Midbrain (tissue), 1 donor: Measurements from ENCODE around the gene CFD.
"Not testable (repeated sequence)": the region's sequence is repeated elsewhere in the genome, so short reads cannot be mapped to it uniquely, and the experiment has no call there.

Source experiments
- DNase-seq: peaks from one replicate; lab custom pipeline; 2025; lab: John Stamatoyannopoulos, UW

Gene CFD

GRCh38 chr19:852136-853013, 7.1 kb upstream of the CFD start, which contains the start of gene ELANE:
ELANE (plus strand) TSS chr19:852303; CDS start chr19:852329, 26 bp downstream.
- DNase-seq: no peak

GRCh38 chr19:853014-853585, 6.4 kb upstream of the CFD start:
- DNase-seq: no peak

- not testable (repeated sequence) for DNase-seq
These were observed 5.7 kb upstream of the CFD start for GRCh38 chr19:853614-854220.

- DNase-seq: no peak
These were observed 4.9 kb upstream of the CFD start for GRCh38 chr19:854549-854948.

DNA sequence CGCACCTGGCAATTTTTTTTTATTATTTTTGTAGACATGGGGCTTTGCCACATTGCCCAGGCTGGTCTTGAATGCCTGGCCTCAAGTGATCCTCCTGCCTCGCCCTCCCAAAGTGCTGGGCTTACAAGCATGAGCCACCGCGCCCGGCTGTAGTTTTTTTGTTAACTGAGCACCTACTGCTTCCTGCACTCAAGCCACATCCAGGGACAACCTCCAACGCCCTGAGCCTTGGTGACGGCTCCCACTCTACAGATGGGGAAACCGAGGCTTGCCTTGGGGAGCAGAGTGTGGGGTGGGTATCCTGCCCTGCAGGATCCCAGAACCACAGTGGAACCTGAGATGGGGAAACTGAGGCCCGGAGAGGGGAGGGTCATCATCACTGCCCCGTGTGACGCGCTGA, 4.3 kb upstream of the CFD start:
- DNase-seq: no peak

GRCh38 chr19:855566-856120, 3.8 kb upstream of the CFD start:
- no peak for DNase-seq

DNA sequence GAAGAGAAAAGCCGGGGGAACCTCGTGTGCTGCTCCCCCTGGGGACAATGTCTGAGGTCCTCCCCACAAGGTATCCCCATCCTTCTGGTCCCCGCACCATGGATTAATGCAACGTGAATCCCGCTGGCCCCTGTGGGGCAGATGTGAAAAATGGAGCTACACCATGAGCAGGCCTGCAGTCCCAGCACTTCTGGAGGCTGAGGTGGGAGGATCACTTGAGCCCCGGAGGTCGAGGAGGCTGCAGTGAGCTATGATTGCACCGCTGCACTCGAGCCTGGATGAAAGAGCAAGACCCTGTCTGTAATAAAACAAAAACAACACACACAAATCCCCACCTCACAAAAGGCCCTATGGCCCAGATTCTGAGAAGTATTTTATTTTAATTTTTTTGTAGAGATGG, 1.2 kb upstream of the CFD start:
- no peak for DNase-seq

DNA sequence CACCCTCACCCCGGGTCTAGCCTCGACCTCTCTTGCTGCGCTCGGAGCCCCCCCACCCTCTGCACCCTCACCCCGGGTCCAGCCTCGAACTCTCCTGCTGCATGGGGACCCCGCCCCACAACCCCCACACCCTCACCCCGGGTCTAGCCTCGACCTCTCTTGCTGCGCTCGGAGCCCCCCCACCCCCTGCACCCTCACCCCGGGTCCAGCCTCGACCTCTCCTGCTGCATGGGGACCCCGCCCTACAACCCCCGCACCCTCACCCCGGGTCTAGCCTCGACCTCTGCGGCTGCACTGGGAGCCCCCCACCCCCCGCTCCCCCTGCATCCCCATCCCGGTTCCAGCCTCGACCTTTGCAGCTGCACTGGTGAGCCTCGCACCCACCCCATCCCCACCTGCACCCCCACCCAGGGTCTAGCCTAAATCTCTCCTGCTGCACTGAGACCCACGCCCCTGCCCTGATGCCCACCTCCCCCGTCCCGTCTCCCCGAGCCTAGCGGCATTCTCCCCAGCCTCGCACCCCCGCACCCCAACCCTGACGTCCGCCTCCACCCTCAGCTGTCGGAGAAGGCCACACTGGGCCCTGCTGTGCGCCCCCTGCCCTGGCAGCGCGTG, 1.8 kb downstream of the CFD start:
- no peak for DNase-seq

DNA sequence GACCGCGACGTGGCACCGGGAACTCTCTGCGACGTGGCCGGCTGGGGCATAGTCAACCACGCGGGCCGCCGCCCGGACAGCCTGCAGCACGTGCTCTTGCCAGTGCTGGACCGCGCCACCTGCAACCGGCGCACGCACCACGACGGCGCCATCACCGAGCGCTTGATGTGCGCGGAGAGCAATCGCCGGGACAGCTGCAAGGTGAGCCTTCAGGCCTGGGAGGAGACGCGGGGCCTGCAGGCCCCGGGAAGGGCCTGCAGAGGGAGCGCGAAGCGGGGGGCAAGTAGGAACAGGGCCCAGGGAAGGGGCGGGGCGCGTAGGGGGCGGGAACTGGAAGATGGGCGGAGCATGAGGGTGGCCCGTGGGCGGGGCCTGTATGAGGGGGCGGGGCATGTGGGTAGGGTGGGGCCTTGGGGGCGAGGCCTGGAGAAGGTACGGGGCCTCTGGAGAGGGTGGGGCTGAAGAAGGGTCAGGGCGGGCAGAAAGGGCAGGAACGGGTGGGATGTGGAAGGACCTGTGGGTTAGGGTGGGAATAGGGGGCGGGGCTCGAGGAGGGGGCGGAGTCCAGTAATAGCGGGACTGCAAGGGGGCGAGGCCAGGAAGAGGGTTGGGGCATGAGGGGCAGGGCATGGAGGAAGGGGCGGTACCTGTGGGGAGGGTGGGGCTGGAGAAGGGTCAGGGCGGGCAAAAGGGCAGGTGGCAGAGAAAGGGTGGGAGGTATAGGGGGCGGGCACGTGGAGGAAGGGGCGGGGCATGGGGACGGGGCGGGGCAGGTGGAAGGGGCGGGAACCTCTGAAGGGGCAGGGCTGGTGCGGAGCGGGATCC, 2.5 kb downstream of the CFD start:
- no peak for DNase-seq

DNA sequence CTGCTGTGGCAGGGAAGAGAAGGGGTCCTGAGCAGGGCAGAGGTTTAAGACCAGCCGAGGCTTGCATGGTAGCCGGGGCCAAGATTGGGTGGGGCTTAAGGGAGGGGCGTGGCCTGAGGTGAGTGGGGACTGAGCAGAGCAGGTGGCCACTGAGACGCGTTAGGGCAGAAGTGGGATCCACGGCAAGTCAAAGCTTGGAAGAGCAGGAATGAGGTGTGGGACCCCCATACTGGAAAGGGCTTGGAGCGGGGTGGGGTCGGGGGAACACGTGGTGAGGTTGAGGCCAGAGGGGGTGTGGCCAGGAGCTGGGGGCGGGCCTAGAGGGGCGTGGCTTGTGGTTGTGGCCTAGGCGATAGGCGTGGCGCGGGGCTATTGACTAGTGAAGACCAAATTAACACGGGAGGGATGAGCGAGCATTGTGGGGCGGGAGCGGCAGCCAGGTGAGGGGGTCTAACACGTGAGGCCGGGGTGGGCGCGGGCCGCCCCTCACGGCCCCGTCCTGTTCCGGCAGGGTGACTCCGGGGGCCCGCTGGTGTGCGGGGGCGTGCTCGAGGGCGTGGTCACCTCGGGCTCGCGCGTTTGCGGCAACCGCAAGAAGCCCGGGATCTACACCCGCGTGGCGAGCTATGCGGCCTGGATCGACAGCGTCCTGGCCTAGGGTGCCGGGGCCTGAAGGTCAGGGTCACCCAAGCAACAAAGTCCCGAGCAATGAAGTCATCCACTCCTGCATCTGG, 3.3 kb downstream of the CFD start:
- no peak for DNase-seq

DNA sequence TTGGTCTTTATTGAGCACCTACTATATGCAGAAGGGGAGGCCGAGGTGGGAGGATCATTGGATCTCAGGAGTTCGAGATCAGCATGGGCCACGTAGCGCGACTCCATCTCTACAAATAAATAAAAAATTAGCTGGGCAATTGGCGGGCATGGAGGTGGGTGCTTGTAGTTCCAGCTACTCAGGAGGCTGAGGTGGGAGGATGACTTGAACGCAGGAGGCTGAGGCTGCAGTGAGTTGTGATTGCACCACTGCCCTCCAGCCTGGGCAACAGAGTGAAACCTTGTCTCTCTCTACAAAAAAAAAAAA, 3.8 kb downstream of the CFD start:
- no peak for DNase-seq

GRCh38 chr19:866769-867300, 7.4 kb downstream of the CFD start:
- no peak for DNase-seq

DNA sequence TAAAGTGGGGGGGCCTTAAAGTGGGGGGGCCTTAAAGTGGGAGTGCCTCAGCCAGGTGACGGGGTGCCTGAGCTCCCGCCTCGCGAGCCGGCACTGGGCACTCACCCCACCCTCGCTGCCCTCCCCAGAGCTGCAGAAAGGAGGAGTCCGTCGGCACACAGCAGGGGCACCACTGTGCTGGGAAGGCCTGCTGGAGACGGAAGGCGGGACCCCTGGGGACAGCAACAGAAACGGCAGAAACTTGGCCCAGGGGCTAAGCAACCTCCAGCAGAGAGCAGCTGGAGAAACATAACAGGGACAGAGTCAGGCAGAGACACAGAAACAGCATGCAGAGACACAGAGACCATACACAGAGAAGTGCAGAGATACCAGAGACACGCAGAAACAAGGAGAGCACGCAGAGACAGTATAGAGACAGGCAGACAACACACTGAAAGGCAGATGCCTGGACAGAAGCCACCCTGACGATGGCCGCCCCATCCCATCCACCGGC, 7.9 kb downstream of the CFD start:
- no peak for DNase-seq

DNA sequence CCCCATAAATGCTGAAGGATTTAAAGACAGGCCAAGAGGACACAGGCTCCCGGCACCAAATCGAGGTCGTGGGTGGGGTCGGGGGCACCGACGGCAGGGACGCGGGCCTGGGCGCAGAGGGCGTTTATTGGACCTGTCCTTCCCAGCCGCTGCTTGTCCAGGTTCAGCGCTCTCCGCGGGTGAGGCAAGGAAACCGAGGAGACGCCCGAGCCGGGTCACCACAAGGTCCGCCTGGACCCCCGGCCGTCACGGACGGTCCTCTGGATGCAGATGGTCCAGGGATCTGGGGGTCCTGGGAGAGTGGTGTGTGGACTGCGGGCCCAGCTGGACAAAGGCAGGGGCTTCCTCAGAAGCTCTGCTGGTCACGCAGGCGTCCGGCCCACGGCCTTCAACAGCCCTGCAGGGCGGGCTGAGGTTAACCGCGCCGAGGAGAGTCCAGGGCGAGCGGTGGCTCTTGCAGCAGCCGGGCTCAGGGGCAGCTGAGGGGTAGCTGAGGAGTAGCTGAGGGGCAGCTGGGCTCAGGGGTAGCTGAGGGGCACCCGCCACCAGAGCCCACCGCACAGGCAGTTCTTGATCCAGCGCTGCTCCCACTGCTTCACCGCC, 8.5 kb downstream of the CFD start:
- DNase-seq: no peak

- DNase-seq: no peak
These were observed 9.2 kb downstream of the CFD start for GRCh38 chr19:868458-869244.

GRCh38 chr19:869245-870177, 10.0 kb downstream of the CFD start:
- no peak for DNase-seq

DNA sequence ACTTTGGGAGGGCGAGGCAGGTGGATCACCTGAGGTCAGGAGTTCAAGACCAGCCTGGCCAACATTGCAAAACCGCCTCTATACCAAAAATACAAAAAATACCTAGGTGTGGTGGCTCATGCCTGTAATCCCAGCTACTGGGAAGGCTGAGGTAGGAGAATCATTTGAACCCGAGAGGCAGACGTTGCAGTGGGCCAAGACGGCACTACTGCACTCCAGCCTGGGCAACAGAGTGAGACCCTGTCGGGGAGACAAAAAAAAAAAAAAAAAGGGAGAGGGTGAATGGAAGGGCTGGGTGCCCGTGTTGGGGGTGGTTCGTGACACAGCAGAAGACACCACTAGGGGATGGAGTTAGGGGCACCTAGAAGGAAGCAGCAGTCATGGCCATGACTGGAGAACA, 10.8 kb downstream of the CFD start:
- no peak for DNase-seq

DNA sequence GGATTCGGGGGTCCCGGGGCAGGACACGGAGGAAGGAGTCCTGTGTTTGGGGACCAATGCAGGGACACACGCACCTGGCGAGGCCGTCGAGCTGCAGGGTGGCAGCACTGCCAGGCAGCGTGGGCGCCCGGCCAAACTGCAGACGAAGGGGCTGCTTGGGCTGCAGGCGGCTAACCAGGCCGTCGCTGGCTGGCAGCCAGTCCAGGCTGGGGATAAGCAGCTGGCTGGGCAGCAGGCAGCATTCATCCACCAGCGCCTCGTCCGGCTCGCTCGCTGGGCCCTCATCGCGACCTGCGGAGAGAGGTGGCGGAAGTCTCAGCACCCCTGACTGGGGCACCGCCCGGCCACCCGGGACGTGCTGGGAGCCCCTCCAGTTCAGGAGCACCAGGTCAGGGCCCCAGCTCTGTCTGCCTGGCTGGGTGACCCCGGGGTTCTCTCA, 11.5 kb downstream of the CFD start:
- no peak for DNase-seq
